Esophagus muscularis mucosa (tissue), 4 donors: ENCODE results near the gene ACOT8.

Experiments used
- CTCF ChIP-seq, 3 experiments: fragments of 200-600 bp in 2 of 3; fragments of 450-650 bp in 1 of 3; sonication (generic) in 2 of 3; IDR thresholded peaks; one replicate each; pipeline ENCODE4 v1.5.1; 2017 to 2019; ENCODE audit warnings: antibody characterized with exemption in 3 of 3, mild to moderate bottlenecking in 2 of 3, moderate library complexity in 1 of 3
- EP300 ChIP-seq: sonication (generic); formaldehyde crosslinking; IDR thresholded peaks from one replicate; pipeline ENCODE4 v1.6.1; 2017; ENCODE audit warnings: antibody characterized with exemption
- POLR2A ChIP-seq: fragments of 450-650 bp; IDR thresholded peaks from one replicate; pipeline ENCODE4 v1.6.1; 2017; ENCODE audit warnings: antibody characterized with exemption, moderate library complexity, mild to moderate bottlenecking, low read depth
- POLR2AphosphoS5 ChIP-seq, 2 donors: sonication (generic); formaldehyde crosslinking; IDR thresholded peaks; one replicate each; pipeline ENCODE4 v1.6.1; 2017; ENCODE audit warnings: antibody characterized with exemption in 2 of 2

GRCh38 chr20:45798935-45799642 lies 58.1 kb downstream of the ACOT8 start:
- no peak for TF ChIP-seq POLR2AphosphoS5 (IDR thresholded peaks at IDR 0.05)
- TF ChIP-seq CTCF (IDR thresholded peaks at IDR 0.05): peak; percentile 65 to 76 (median 69)
- no peak for TF ChIP-seq POLR2A
- TF ChIP-seq EP300: no peak
